Thyroid gland (tissue), 4 donors: ENCODE results near the gene DDI1.

Experiments
- POLR2A ChIP-seq, 2 donors: fragments of 450-650 bp; IDR thresholded peaks; one replicate each; pipeline ENCODE4 v1.6.1; 2017; ENCODE audit warnings: antibody characterized with exemption in 2 of 2, mild to moderate bottlenecking in 2 of 2, moderate library complexity in 1 of 2
- TF ChIP-seq, protein P1 (sequence below), 6 experiments: fragments of 200-600 bp in 3 of 6; fragments of 450-650 bp in 3 of 6; sonication (generic) in 3 of 6; IDR thresholded peaks; one replicate each; pipeline ENCODE4 v1.5.1; 2016 to 2019; ENCODE audit warnings: antibody characterized with exemption in 6 of 6, mild to moderate bottlenecking in 2 of 6, inconsistent platforms in 1 of 6, moderate library complexity in 1 of 6

DNA sequence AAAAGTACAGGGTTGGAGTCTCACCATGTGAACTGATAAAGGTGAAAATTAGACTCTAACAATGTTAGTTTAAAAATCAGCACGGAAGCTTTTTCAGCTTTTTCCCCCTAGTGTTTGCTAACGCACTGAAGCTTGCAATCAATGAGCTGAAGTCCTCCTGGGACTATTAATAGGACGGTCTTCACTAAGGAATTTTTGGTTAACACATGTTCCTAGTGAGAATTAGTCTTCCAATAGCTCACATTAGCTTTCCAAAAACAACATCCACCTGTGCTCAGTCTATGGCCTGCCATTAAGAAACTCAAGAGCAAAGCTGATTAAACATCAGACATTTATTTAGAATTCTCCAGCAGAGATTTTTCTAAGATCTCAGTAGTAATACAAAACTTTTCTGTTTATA is 26.7 kb upstream of the DDI1 start:
- TF ChIP-seq, protein P1, sequence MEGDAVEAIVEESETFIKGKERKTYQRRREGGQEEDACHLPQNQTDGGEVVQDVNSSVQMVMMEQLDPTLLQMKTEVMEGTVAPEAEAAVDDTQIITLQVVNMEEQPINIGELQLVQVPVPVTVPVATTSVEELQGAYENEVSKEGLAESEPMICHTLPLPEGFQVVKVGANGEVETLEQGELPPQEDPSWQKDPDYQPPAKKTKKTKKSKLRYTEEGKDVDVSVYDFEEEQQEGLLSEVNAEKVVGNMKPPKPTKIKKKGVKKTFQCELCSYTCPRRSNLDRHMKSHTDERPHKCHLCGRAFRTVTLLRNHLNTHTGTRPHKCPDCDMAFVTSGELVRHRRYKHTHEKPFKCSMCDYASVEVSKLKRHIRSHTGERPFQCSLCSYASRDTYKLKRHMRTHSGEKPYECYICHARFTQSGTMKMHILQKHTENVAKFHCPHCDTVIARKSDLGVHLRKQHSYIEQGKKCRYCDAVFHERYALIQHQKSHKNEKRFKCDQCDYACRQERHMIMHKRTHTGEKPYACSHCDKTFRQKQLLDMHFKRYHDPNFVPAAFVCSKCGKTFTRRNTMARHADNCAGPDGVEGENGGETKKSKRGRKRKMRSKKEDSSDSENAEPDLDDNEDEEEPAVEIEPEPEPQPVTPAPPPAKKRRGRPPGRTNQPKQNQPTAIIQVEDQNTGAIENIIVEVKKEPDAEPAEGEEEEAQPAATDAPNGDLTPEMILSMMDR (IDR thresholded peaks at IDR 0.05) = no peak
- no peak for TF ChIP-seq POLR2A (IDR thresholded peaks at IDR 0.05)
